Measurements from ENCODE around the gene FXYD2. TPM values are rescaled to one million over a fixed set of nuclear protein-coding genes. Genes with fewer than 3 reads are reported as not detected.
A peak's percentile ranks its signal among the peaks of the same experiment; 100 is the strongest.

FXYD2 gene
- 1 to 10 TPM; 1.1 to 4.7 TPM for total RNA-seq
- polyA plus RNA-seq: 1 to 10 TPM in 1 of 2 donors, not detected in 1; 1.5 TPM
- long read RNA-seq, donor 1, partial matches to known transcripts: 0 of 1 reads
- long read RNA-seq, donor 1, other reads (novel, unspliced or antisense): 0 of 1 reads
- long read RNA-seq, donor 2, partial matches to known transcripts: 1 of 1 reads
- long read RNA-seq, donor 2, other reads (novel, unspliced or antisense): 0 of 1 reads

DNA sequence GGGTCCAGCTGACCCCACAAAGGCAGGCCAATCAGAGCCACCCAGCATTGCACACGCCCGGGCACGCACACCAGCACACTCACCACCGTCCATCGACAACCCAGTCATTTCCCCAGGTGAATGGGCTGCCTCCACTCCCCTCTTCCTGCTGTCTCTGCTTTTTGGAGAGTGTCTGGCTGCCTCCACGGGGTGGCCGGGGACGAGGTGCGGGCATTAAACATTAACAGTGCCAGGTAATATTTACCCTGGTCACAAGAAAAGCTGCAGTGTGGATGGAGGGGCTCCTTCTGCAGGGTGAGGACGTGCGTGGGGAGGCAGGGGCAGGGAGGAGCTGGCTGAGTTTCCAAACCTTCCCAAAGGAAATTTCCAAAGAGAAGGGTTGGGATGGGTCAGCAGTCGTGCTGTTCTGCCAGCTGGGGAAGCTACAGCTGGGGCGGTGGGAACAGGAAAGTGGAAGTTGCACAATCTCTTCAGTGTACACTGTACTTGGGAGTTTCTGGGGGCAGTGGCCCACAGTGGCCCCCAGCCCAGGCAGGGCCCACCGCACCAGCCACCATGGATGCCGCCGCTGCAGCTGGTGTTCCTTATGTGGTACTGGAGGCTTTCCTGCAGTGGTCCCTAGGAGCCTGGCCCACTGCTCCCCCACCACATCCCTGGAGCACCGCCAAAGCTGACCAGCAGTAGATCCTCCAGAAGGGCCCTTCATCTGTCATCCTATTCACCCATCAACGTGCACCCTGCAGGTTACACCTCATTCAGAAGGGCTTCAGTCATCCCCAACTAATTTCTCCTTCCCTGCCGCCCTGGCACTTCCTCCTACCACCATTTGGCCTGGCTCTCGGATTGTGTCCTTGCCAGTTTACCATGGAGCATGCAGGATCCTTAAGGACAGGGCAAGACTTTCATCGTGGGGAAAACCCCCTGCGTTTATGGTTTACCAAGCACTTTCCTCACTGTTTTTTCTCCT, at the start of gene FXYD2:
Gene FXYD2, minus strand, starts transcription at position 174 of the 967 bp plus-strand sequence. Its CDS starts 66 bp downstream, at position 108.
- 72 to 76% methylated on average over 20 to 22 of the region's 22 CpGs for WGBS, 2 donors
- peak; percentile 67 to 77 for DNase-seq
- ATAC-seq (ENCODE audit: low FRiP score): peak; percentile 42
- Histone ChIP-seq H3K27ac (ENCODE audit: low read depth in 1 of 2, low read length in 2 of 2) (no peak within 1 kb of the TSS), H3K9me3 (ENCODE audit: control insufficient read depth, low read length) (no peaks in the 10 kb centered on the region), H3K4me3 (ENCODE audit: low read length in 2 of 2) (no peak within 1 kb of the TSS), H3K36me3 (ENCODE audit: control insufficient read depth in 1 of 2, insufficient read depth in 2 of 2, low read length in 1 of 2) (no peaks in the 10 kb centered on the region), H3K4me1 (ENCODE audit: control insufficient read depth in 1 of 2, insufficient read depth in 2 of 2, low read length in 2 of 2) (no peaks in the 10 kb centered on the region), H3K27me3 (ENCODE audit: control insufficient read depth in 1 of 2, insufficient read depth in 2 of 2, low read length in 1 of 2) (no peaks in the 10 kb centered on the region)
- intact Hi-C loops (cut with DNase I): no loop called here

DNA sequence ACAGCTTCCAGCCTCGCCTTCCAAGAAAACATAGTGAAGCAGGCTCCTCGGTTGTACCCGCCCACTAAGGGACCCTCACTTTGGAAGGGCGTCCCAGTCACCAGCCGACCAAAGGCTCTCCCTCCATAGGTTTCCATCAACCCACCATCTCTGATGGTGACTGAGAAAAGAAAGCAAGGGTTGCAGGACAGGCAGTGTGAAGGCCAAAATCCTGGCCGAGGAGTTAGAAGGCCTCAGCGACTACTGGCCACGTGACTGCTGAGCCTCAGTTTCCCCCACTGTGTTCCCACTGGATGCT, 49.2 kb upstream of the FXYD2 start:
- Histone ChIP-seq H3K4me1 (ENCODE audit: control insufficient read depth in 1 of 2, insufficient read depth in 2 of 2, low read length in 2 of 2) (no peaks in the 10 kb centered on the region), H3K9me3 (ENCODE audit: control insufficient read depth, low read length) (no peaks in the 10 kb centered on the region), H3K27ac (ENCODE audit: low read depth in 1 of 2, low read length in 2 of 2) (no peak overlapping the region), H3K4me3 (ENCODE audit: low read length in 2 of 2) (no peak overlapping the region), H3K27me3 (ENCODE audit: control insufficient read depth in 1 of 2, insufficient read depth in 2 of 2, low read length in 1 of 2) (no peaks in the 10 kb centered on the region), H3K36me3 (ENCODE audit: control insufficient read depth in 1 of 2, insufficient read depth in 2 of 2, low read length in 1 of 2) (no peaks in the 10 kb centered on the region)
- intact Hi-C loops (cut with DNase I): no loop called here
- 90 to 94% methylated on average over 8 of the region's 8 CpGs for WGBS, 2 donors
- DNase-seq (no peak), ATAC-seq (ENCODE audit: low FRiP score) (no peak)

DNA sequence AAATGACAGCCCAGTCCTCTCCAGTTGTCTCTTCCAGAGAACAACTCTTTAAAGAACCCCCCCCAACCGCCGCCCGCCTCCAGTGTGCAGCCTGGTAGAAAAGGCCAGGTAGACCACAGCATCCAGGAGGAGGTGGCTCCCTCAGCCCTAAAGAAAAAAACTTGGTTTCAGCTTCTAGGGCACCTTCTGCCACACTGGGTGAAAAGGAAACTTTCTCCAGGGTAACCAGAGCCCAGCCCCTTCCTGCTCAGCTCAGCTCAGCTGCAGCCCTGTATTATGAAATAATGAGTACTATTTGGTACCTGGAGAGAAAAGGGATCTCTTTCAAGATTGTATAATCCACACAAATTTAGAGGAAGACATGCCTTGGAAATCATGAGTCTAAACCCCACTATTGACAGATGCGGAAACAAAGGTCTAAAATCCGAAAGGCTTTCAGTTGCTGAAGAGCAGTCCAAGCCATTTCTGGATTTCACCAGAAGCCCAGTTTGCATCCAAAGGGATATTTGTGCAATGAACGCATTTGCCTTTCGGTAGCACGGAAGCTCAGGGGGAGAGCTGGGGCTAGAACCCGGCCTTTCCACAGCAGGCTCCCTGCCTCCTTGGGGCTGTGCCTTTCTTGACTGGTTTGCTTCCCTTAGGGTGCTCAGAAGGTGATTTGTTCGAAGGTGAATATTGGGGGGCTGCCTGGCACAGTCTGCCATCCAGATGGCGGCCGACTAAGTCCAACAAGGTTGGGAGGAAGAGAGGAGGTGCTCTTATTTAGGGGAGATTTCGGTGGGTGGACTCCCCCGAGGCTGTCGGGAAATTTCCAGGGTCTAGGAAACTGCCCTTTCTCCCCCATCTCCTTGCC, 48.7 kb upstream of the FXYD2 start:
- Histone ChIP-seq H3K27ac (ENCODE audit: low read depth in 1 of 2, low read length in 2 of 2) (no peak overlapping the region), H3K36me3 (ENCODE audit: control insufficient read depth in 1 of 2, insufficient read depth in 2 of 2, low read length in 1 of 2) (no peaks in the 10 kb centered on the region), H3K4me3 (ENCODE audit: low read length in 2 of 2) (no peak overlapping the region), H3K27me3 (ENCODE audit: control insufficient read depth in 1 of 2, insufficient read depth in 2 of 2, low read length in 1 of 2) (no peaks in the 10 kb centered on the region), H3K4me1 (ENCODE audit: control insufficient read depth in 1 of 2, insufficient read depth in 2 of 2, low read length in 2 of 2) (no peaks in the 10 kb centered on the region), H3K9me3 (ENCODE audit: control insufficient read depth, low read length) (no peaks in the 10 kb centered on the region)
- intact Hi-C loops (cut with DNase I): no loop called here
- DNase-seq: no peak
- 94 to 95% methylated on average over 15 of the region's 15 CpGs for WGBS, 2 donors
- ATAC-seq (ENCODE audit: low FRiP score): no peak

DNA sequence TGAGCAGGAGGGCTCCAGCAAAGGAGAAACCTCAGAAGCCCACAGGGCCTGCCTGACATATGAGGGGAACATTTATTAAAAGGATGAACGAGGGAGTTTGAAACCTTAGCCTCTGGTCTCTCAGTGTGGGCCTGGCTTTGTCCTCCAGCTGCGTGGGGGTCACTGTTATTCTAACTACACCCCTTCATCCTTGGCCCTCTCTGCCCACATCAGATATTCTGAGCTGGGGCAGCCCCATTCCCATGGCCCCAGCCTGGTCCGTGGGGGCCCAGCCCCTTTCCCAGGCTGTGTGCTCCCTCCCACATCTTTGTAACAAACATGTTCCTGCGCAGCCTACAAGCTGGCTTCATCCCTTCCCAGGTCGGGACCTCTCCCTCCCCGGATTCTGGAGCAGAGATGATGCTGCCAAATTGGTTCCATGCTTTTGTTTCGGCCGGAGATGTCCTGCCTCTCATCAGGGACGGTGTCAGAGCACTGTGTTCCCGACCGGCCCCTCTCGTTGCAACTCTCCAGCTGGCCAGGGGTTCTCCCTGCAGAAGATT, 47.9 kb upstream of the FXYD2 start:
- H3K36me3 ChIP-seq (ENCODE audit: control insufficient read depth in 1 of 2, insufficient read depth in 2 of 2, low read length in 1 of 2): no peaks in the 10 kb centered on the region
- no peaks in the 10 kb centered on the region for H3K27me3 ChIP-seq (ENCODE audit: control insufficient read depth in 1 of 2, insufficient read depth in 2 of 2, low read length in 1 of 2)
- no peaks in the 10 kb centered on the region for H3K9me3 ChIP-seq (ENCODE audit: control insufficient read depth, low read length)
- no peak overlapping the region for H3K4me3 ChIP-seq (ENCODE audit: low read length in 2 of 2)
- intact Hi-C loops (cut with DNase I): no loop called here
- no peak overlapping the region for H3K27ac ChIP-seq (ENCODE audit: low read depth in 1 of 2, low read length in 2 of 2)
- 84 to 85% methylated on average over 12 of the region's 12 CpGs for whole genome bisulfite sequencing, 2 donors
- no peaks in the 10 kb centered on the region for H3K4me1 ChIP-seq (ENCODE audit: control insufficient read depth in 1 of 2, insufficient read depth in 2 of 2, low read length in 2 of 2)
- DNase-seq (no peak), ATAC-seq (ENCODE audit: low FRiP score) (no peak)

DNA sequence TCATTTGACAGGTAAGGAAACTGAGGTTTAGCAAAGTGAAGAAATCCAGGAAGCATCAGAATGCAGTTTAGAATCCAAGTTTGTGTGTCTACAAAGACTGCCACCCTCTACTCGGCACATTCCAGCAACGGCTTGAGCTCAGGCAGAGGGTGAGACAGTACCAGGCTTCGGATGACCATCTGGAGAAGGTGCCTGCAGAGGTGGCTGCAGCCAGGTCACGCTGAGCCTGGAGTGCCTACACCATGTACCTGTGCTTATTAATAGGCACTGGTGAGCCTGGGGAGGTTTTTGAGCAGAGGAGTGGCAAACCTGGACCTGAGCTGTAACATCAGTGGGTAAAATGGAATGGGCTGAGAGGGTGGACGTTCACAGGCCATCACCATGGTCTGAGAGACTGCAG, 47.2 kb upstream of the FXYD2 start:
- Histone ChIP-seq H3K27me3 (ENCODE audit: control insufficient read depth in 1 of 2, insufficient read depth in 2 of 2, low read length in 1 of 2) (no peaks in the 10 kb centered on the region), H3K36me3 (ENCODE audit: control insufficient read depth in 1 of 2, insufficient read depth in 2 of 2, low read length in 1 of 2) (no peaks in the 10 kb centered on the region), H3K9me3 (ENCODE audit: control insufficient read depth, low read length) (no peaks in the 10 kb centered on the region), H3K4me3 (ENCODE audit: low read length in 2 of 2) (no peak overlapping the region), H3K27ac (ENCODE audit: low read depth in 1 of 2, low read length in 2 of 2) (no peak overlapping the region), H3K4me1 (ENCODE audit: control insufficient read depth in 1 of 2, insufficient read depth in 2 of 2, low read length in 2 of 2) (no peaks in the 10 kb centered on the region)
- DNase-seq: no peak
- intact Hi-C loops (cut with DNase I): no loop called here
- WGBS, 2 donors: 89% methylated on average over 5 of the region's 5 CpGs
- ATAC-seq (ENCODE audit: low FRiP score): no peak

DNA sequence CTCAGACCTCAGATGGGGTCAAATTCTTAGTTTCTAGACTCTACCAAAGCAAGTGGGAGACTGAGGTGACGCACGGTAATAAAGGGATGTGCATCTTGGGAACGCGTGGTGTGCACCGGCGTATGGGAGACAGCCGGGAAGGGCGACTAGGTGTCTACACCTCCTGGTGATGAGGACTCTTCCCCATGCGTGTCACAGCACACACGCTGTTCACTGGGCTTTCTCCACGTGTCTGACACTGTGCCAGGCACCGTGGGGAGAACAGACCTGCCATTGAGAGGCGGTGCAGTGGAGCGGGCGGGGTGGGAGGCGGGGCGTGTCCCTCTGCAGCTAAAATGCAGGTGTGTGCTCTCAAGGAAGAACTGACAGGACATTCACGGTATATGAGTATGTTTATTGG, 46.6 kb upstream of the FXYD2 start:
- Histone ChIP-seq H3K4me1 (ENCODE audit: control insufficient read depth in 1 of 2, insufficient read depth in 2 of 2, low read length in 2 of 2) (no peaks in the 10 kb centered on the region), H3K27ac (ENCODE audit: low read depth in 1 of 2, low read length in 2 of 2) (no peak overlapping the region), H3K27me3 (ENCODE audit: control insufficient read depth in 1 of 2, insufficient read depth in 2 of 2, low read length in 1 of 2) (no peaks in the 10 kb centered on the region), H3K9me3 (ENCODE audit: control insufficient read depth, low read length) (no peaks in the 10 kb centered on the region), H3K4me3 (ENCODE audit: low read length in 2 of 2) (no peak overlapping the region), H3K36me3 (ENCODE audit: control insufficient read depth in 1 of 2, insufficient read depth in 2 of 2, low read length in 1 of 2) (no peaks in the 10 kb centered on the region)
- ATAC-seq (ENCODE audit: low FRiP score) (no peak), DNase-seq (no peak)
- 88 to 93% methylated on average over 18 of the region's 18 CpGs for WGBS, 2 donors
- intact Hi-C loops (cut with DNase I): no loop called here

DNA sequence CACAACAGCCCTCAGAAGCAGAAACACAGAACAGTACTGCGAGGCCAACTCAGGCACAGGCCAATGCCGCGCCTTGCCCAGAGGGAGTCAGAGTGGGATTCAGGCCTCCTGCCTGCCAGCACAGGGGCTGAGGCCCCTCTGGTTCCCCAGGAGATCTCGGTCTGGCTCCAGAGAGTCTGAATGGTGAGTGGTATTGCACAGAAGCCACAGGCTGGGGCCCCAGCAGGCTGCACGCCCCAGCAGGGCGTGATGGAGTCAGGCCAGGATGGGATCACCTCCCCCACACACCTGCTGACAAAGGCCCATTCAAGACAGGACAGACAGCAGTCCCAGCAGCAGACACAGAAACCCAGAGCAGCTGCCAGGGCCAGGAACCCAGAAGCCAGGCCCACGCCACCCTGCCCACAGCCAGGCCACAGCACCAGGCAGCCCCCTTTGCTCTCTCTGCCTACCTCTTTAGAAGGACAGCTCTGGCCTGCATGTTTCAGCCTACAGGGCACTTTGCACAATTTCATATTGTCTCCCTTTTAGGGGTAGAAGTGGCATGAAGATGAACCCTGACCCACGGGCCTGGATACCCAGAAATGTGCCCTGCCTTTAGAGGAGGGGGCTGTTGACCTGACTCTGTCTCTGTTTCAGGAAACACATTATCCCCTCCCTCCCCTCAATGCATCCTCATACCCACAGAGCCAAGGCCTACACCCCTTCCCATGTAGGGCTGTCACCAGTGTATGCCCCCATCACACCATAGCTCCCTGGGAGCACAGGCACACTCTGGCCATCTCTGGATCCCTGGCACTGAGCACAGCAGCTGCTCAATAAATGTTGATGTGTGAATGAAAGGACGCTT, 45.8 kb upstream of the FXYD2 start:
- intact Hi-C loops (cut with DNase I): no loop called here
- Histone ChIP-seq H3K4me3 (ENCODE audit: low read length in 2 of 2) (no peak overlapping the region), H3K27me3 (ENCODE audit: control insufficient read depth in 1 of 2, insufficient read depth in 2 of 2, low read length in 1 of 2) (no peaks in the 10 kb centered on the region), H3K36me3 (ENCODE audit: control insufficient read depth in 1 of 2, insufficient read depth in 2 of 2, low read length in 1 of 2) (no peaks in the 10 kb centered on the region), H3K27ac (ENCODE audit: low read depth in 1 of 2, low read length in 2 of 2) (no peak overlapping the region), H3K9me3 (ENCODE audit: control insufficient read depth, low read length) (no peaks in the 10 kb centered on the region), H3K4me1 (ENCODE audit: control insufficient read depth in 1 of 2, insufficient read depth in 2 of 2, low read length in 2 of 2) (no peaks in the 10 kb centered on the region)
- WGBS, 2 donors: 83 to 92% methylated on average over 9 of the region's 9 CpGs
- ATAC-seq (ENCODE audit: low FRiP score) (peak; percentile 41), DNase-seq (no peak)

DNA sequence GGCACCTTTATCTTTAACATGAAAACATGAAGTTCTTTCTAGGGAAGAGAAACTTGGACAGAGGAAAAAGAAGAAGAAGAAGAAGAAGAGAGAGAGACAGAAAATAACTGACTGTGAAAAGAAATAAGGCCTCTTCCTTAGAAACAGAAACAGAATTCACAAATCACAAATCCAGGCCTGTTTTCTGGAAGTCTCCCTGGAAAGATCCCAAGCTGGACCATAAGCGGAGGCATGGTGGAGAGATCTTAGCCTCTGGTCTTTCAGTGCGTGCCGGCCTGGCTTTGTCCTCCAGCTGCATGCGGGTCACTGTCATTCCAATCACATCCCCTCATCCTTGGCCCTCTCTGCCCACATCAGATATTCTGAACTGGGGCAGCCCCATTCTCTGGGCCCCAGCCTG, 45.1 kb upstream of the FXYD2 start:
- Histone ChIP-seq H3K9me3 (ENCODE audit: control insufficient read depth, low read length) (no peaks in the 10 kb centered on the region), H3K27me3 (ENCODE audit: control insufficient read depth in 1 of 2, insufficient read depth in 2 of 2, low read length in 1 of 2) (no peaks in the 10 kb centered on the region), H3K36me3 (ENCODE audit: control insufficient read depth in 1 of 2, insufficient read depth in 2 of 2, low read length in 1 of 2) (no peaks in the 10 kb centered on the region), H3K4me1 (ENCODE audit: control insufficient read depth in 1 of 2, insufficient read depth in 2 of 2, low read length in 2 of 2) (no peaks in the 10 kb centered on the region), H3K27ac (ENCODE audit: low read depth in 1 of 2, low read length in 2 of 2) (no peak overlapping the region), H3K4me3 (ENCODE audit: low read length in 2 of 2) (no peak overlapping the region)
- WGBS, 2 donors: 66 to 69% methylated on average over 4 of the region's 4 CpGs
- no peak for DNase-seq
- intact Hi-C loops (cut with DNase I): no loop called here
- ATAC-seq (ENCODE audit: low FRiP score): no peak

Data from aorta (tissue), 5 donors.